Tibial artery (tissue), 4 donors: ENCODE data around the gene SLC47A2.

Experiments used
- DNase-seq, 2 donors: peaks; one replicate each; pipeline ENCODE4 v3.0.0-alpha.2; 2019
- H3K27ac ChIP-seq, 2 donors: fragments of 200-600 bp; sonication (generic) in 1 of 2; 1 replicate in 1 of 2; 2 replicates in 1 of 2; pipeline ENCODE4 v1.5.1; 2018 to 2019; ENCODE audit warnings: mild to moderate bottlenecking in 1 of 2
- H3K27me3 ChIP-seq, 2 donors: fragments of 200-600 bp; sonication (generic) in 1 of 2; one replicate each; pipeline versions ENCODE4 v1.5.1 to v1.6.0; 2016 to 2019
- H3K36me3 ChIP-seq, 3 donors: fragments of 200-600 bp; sonication (generic) in 2 of 3; one replicate each; pipeline ENCODE4 v1.5.1; 2016 to 2019; ENCODE audit warnings: mild to moderate bottlenecking in 2 of 3
- H3K4me1 ChIP-seq, 4 donors: fragments of 200-600 bp; sonication (generic) in 2 of 4; 1 replicate in 3 of 4; 2 replicates in 1 of 4; pipeline ENCODE4 v1.5.1; 2016 to 2019
- H3K4me3 ChIP-seq, 2 donors: fragments of 200-600 bp; sonication (generic) in 1 of 2; 1 replicate in 1 of 2; 2 replicates in 1 of 2; pipeline ENCODE4 v1.5.1; 2018 to 2019; ENCODE audit warnings: mild to moderate bottlenecking in 2 of 2
- H3K9me3 ChIP-seq, 3 donors: fragments of 200-600 bp; sonication (generic) in 1 of 3; one replicate each; pipeline ENCODE4 v1.5.1; 2016 to 2019
- intact Hi-C: fragments of 100-400 bp; cut with DNase I; formaldehyde crosslinking; loops from one replicate; pipeline ENCODE4 v1.15.0; 2023; ENCODE audit warnings: low total_unique reads
- TF ChIP-seq, protein P1 (sequence below), 2 experiments: fragments of 200-600 bp in 1 of 2; fragments of 450-650 bp in 1 of 2; IDR thresholded peaks; one replicate each; pipeline ENCODE4 v1.5.1; 2017 to 2019; ENCODE audit warnings: antibody characterized with exemption in 2 of 2, mild to moderate bottlenecking in 1 of 2, moderate library complexity in 1 of 2

Gene SLC47A2

GRCh38 chr17:19647697-19648474 is 68.5 kb downstream of the SLC47A2 start:
- TF ChIP-seq, protein P1, sequence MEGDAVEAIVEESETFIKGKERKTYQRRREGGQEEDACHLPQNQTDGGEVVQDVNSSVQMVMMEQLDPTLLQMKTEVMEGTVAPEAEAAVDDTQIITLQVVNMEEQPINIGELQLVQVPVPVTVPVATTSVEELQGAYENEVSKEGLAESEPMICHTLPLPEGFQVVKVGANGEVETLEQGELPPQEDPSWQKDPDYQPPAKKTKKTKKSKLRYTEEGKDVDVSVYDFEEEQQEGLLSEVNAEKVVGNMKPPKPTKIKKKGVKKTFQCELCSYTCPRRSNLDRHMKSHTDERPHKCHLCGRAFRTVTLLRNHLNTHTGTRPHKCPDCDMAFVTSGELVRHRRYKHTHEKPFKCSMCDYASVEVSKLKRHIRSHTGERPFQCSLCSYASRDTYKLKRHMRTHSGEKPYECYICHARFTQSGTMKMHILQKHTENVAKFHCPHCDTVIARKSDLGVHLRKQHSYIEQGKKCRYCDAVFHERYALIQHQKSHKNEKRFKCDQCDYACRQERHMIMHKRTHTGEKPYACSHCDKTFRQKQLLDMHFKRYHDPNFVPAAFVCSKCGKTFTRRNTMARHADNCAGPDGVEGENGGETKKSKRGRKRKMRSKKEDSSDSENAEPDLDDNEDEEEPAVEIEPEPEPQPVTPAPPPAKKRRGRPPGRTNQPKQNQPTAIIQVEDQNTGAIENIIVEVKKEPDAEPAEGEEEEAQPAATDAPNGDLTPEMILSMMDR (IDR thresholded peaks at IDR 0.05), result no peak
- Histone ChIP-seq H3K36me3 (no peaks in the 10 kb centered on the region), H3K27me3 (no peaks in the 10 kb centered on the region), H3K4me3 (peak overlapping the region; percentile 69 to 83), H3K4me1 (peaks cover 0 to 60% (median 48%) of the 10 kb centered on the region in 4 donors), H3K27ac (peak overlapping the region; percentile 90 to 99), H3K9me3 (no peaks in the 10 kb centered on the region)
- DNase-seq, result peak; percentile 85 to 93
- intact Hi-C loops, result loop anchor here (5.0 to 10.0 kb wide), 2 partner anchors 73 to 136 kb away; no protein-coding TSS in a partner anchor

DNA sequence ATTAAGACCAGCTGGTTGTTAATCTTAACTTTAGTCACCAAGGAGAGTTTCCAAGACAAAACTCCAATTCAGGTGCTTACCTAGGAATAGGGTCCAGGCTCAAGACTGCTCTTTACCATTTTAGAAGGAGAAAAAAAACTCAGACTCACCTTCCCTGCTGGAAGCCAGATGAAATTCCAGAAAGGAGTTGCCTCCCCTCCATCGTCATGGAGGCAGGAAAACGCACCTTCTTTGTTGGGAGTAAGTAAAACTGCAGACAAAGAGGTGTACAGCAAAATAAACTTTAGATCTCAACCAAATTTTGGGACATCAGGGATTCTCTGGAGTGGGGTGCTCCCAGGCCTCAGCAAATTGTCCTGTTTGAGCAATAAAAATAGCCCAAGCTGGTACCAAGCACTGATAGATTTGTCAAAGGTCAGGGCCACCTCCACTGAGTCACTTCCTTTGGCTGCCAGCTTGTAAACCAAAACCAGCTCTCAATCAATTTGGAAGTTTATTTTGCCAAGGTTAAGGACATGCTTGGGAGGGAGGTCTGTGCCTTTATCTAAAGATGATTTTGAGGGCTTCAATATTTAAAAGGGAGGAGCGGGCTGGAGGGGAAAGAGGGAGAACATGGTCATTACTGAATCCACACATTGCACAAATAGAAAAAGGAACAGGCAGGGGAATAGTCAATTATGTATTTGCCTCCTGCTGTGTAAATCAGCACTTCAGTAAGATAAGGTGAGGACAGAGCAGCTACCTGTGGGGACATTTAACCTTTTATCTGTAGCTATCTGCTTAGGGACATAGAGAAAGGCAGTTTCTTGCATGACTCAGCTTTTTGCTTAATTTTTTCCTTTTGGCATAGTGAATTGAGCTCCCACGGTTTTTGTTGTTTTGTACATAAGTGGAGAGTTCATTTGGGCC is 69.3 kb downstream of the SLC47A2 start:
- Histone ChIP-seq H3K27ac (peak overlapping the region; percentile 90 to 99), H3K27me3 (no peaks in the 10 kb centered on the region), H3K4me1 (peaks cover 0 to 52% (median 39%) of the 10 kb centered on the region in 4 donors), H3K9me3 (no peaks in the 10 kb centered on the region), H3K36me3 (no peaks in the 10 kb centered on the region), H3K4me3 (peak overlapping the region; percentile 69 to 83)
- TF ChIP-seq, protein P1 (IDR thresholded peaks at IDR 0.05), result no peak
- no peak for DNase-seq
- intact Hi-C loops, result loop anchor here (5.0 to 10.0 kb wide), 2 partner anchors 72 to 135 kb away; no protein-coding TSS in a partner anchor

DNA sequence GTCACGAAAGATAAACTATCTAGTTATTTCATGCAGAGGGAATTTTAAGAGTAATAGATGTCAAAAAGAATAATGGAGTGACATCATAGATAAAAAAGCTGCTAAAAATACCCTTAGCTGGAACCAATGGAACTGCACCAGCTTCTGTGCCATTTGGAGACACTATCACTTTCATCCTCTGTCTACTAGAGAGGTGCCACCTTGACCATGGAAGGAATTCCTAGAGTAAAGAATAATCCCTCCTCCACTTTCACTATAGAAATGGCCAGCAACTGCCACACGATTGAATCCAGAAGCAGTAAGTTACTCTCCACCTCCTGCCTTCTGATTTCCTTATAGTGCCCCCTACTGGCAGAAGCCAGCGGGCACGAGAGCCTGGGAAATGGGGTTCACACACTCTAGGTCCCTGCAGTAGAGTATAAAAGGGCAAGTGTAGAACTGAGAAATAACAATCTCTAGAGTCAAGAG is 70.6 kb downstream of the SLC47A2 start:
- Histone ChIP-seq H3K27me3 (no peaks in the 10 kb centered on the region), H3K4me3 (no peak overlapping the region), H3K4me1 (peaks cover 0 to 39% (median 29%) of the 10 kb centered on the region in 4 donors), H3K36me3 (no peaks in the 10 kb centered on the region), H3K9me3 (no peaks in the 10 kb centered on the region), H3K27ac (peak overlapping the region; percentile 4 to 90)
- TF ChIP-seq, protein P1 (IDR thresholded peaks at IDR 0.05), result peak; percentile 14 to 19
- peak; percentile 29 to 65 for DNase-seq
- intact Hi-C loops, result loop anchor here (5.0 to 10.0 kb wide), 2 partner anchors 71 to 133 kb away; no protein-coding TSS in a partner anchor

GRCh38 chr17:19644493-19645210 is 71.7 kb downstream of the SLC47A2 start:
- Histone ChIP-seq H3K4me3 (no peak overlapping the region), H3K9me3 (no peaks in the 10 kb centered on the region), H3K4me1 (peaks cover 0 to 28% (median 19%) of the 10 kb centered on the region in 4 donors), H3K27me3 (no peaks in the 10 kb centered on the region), H3K36me3 (no peaks in the 10 kb centered on the region), H3K27ac (peak overlapping the region in 1 of 2 donors; percentile 90)
- TF ChIP-seq, protein P1 (IDR thresholded peaks at IDR 0.05), result no peak
- intact Hi-C loops, result loop anchor here (5.0 to 10.0 kb wide), 2 partner anchors 70 to 132 kb away; no protein-coding TSS in a partner anchor
- DNase-seq, result no peak
